MCF 10A (cell line): ENCODE data around the gene NCOA7. TPM values are rescaled to one million over a fixed set of nuclear protein-coding genes. Genes with fewer than 3 reads are reported as not detected.

ENCODE experiments used
- BruUV-seq: library from RNA; stranded (reverse); fragments of 400-500 nt; replicated peaks from 2 replicates; lab custom pipeline; 2021; lab: Mats Ljungman, UMichigan
- CTCF ChIA-PET: fragments of 300-600 bp; sonication (Branson Sonifier 250); formaldehyde crosslinking; extraction: SDS; loops from one replicate; lab custom pipeline; 2021; ENCODE audit warnings: antibody characterized with exemption, inconsistent platforms; lab: Yijun Ruan, JAX
- POLR2A ChIA-PET: fragments of 300-600, 350-650 bp; sonication (Branson Sonifier 250); formaldehyde crosslinking; extraction: SDS; loops from one replicate; lab custom pipeline; 2020; ENCODE audit warnings: antibody characterized with exemption, inconsistent platforms; lab: Yijun Ruan, JAX
- DNase-seq: peaks from one replicate; pipeline ENCODE4 v3.0.0-alpha.2; 2018; ENCODE audit not compliant: unreplicated experiment
- H3K27ac Mint-ChIP-seq: one replicate; pipeline ENCODE4 v1.8.0; 2022; ENCODE audit warnings: mild to moderate bottlenecking, low read depth, mixed read lengths; ENCODE audit not compliant: unreplicated experiment
- H3K27me3 Mint-ChIP-seq: one replicate; pipeline ENCODE4 v1.8.0; 2022; ENCODE audit warnings: mixed read lengths; ENCODE audit not compliant: insufficient read depth, unreplicated experiment
- H3K36me3 Mint-ChIP-seq: one replicate; pipeline ENCODE4 v1.8.0; 2022; ENCODE audit warnings: mild to moderate bottlenecking, moderate library complexity, mixed read lengths; ENCODE audit not compliant: insufficient read depth, unreplicated experiment
- H3K4me1 Mint-ChIP-seq: one replicate; pipeline ENCODE4 v1.8.0; 2022; ENCODE audit warnings: mixed read lengths; ENCODE audit not compliant: insufficient read depth, unreplicated experiment
- H3K4me3 Mint-ChIP-seq: one replicate; pipeline ENCODE4 v1.8.0; 2022; ENCODE audit warnings: mild to moderate bottlenecking, moderate library complexity, mixed read lengths; ENCODE audit not compliant: unreplicated experiment
- H3K9me3 Mint-ChIP-seq: one replicate; pipeline ENCODE4 v1.8.0; 2022; ENCODE audit warnings: mixed read lengths; ENCODE audit not compliant: unreplicated experiment
- CTCF ChIP-seq: fragments of 200-600 bp; IDR thresholded peaks from one replicate; pipeline ENCODE4 v1.8.0; 2022; ENCODE audit warnings: antibody characterized with exemption, mild to moderate bottlenecking; ENCODE audit not compliant: unreplicated experiment
- intact Hi-C: fragments of 100-400 bp; cut with micrococcal nuclease; formaldehyde crosslinking; loops from 2 replicates; pipeline ENCODE4 v1.14.1; 2022
- total RNA-seq: library from RNA; stranded (reverse); gene quantifications from 2 replicates; pipeline ENCODE4 v1.2.3, GENCODE V29; 2022

NCOA7 gene
- total RNA-seq, 1 experiment from 2014 or later: 52.3 TPM

GRCh38 chr6:125821825-125822281 is 31.1 kb downstream of the NCOA7 start:
- H3K4me1 Mint-ChIP-seq: peaks cover 16% of the 10 kb centered on the region
- H3K27ac Mint-ChIP-seq: no peak overlapping the region
- DNase-seq: no peak
- intact Hi-C loops: no loop called here
- CTCF ChIA-PET: interaction anchor here (1.4 kb wide), 1 partner anchor 31 kb away, joined by 4 read pairs; the partner anchor contains the start of gene NCOA7
- POLR2A ChIA-PET: interaction anchor here (0.6 to 1.4 kb wide), 2 partner anchors 41 to 97 kb away, joined by 3 read pairs; no protein-coding TSS in a partner anchor
- H3K9me3 Mint-ChIP-seq: no peaks in the 10 kb centered on the region
- TF ChIP-seq CTCF: no peak
- H3K4me3 Mint-ChIP-seq: no peak overlapping the region
- no TSS peak for BruUV-seq
- peaks cover 37% of the 10 kb centered on the region for H3K36me3 Mint-ChIP-seq
- no peaks in the 10 kb centered on the region for H3K27me3 Mint-ChIP-seq

- Mint-ChIP-seq H3K27me3 (no peaks in the 10 kb centered on the region), H3K9me3 (no peaks in the 10 kb centered on the region), H3K36me3 (peaks cover 31% of the 10 kb centered on the region), H3K4me3 (no peak overlapping the region), H3K27ac (no peak overlapping the region), H3K4me1 (peaks cover 19% of the 10 kb centered on the region)
- no peak for TF ChIP-seq CTCF
- intact Hi-C loops: no loop called here
- CTCF ChIA-PET: interaction anchor here (0.7 to 1.3 kb wide), 3 partner anchors 34 to 134 kb away, joined by 3 to 5 read pairs (median 3); partner anchors contain the start of gene HINT3
- DNase-seq: no peak
- no TSS peak for BruUV-seq
- POLR2A ChIA-PET: interaction anchor here (1.0 to 1.2 kb wide), 2 partner anchors 12 to 18 kb away, joined by 3 to 4 read pairs; no protein-coding TSS in a partner anchor
Measured at GRCh38 chr6:125823180-125823579, 32.4 kb downstream of the NCOA7 start.

GRCh38 chr6:125824946-125825771 is 34.4 kb downstream of the NCOA7 start:
- intact Hi-C loops: no loop called here
- peaks cover 27% of the 10 kb centered on the region for H3K36me3 Mint-ChIP-seq
- H3K9me3 Mint-ChIP-seq: no peaks in the 10 kb centered on the region
- no peak for TF ChIP-seq CTCF
- no peak overlapping the region for H3K27ac Mint-ChIP-seq
- ChIA-PET POLR2A (interaction anchor here (1.1 to 1.3 kb wide), 3 partner anchors 10 to 45 kb away, joined by 3 to 4 read pairs (median 3); no protein-coding TSS in a partner anchor), CTCF (interaction anchor here (0.5 to 1.9 kb wide), 7 partner anchors 10 to 1723 kb away, joined by 3 to 7 read pairs (median 3); partner anchors contain the start of gene HINT3)
- H3K4me3 Mint-ChIP-seq: no peak overlapping the region
- no TSS peak for BruUV-seq
- DNase-seq: no peak
- H3K27me3 Mint-ChIP-seq: no peaks in the 10 kb centered on the region
- H3K4me1 Mint-ChIP-seq: peaks cover 11% of the 10 kb centered on the region
